Muscle of back (tissue), 10 donors: Measurements from ENCODE around the gene TRAF2. TPM values are rescaled to one million over a fixed set of nuclear protein-coding genes. Genes with fewer than 3 reads are reported as not detected.

Experiments
- polyA plus RNA-seq, 10 donors: library from polyadenylated mRNA; unstranded; fragments of 120-200 nt; gene quantifications; one replicate each; pipeline ENCODE4 v1.2.1, GENCODE V29; 2013; ENCODE audit not compliant: insufficient read length in 10 of 10

TRAF2 gene
- polyA plus RNA-seq, 10 donors, result 8.1 to 10.7 (median 9.6) TPM

Other genes with a start within 250 kb of the TRAF2 start
- 10 to 100 TPM; 45.3 to 73.9 (median 55.6) TPM for gene EGFL7, start 223.6 kb upstream of the TRAF2 start, polyA plus RNA-seq
- 10 to 100 TPM in 7 of 10 donors, 1 to 10 TPM in 3; 7.2 to 15.7 (median 11.3) TPM for gene AGPAT2, start 199.1 kb upstream of the TRAF2 start, polyA plus RNA-seq
- gene DIPK1B, start 173.9 kb upstream of the TRAF2 start, polyA plus RNA-seq, result 10 to 100 TPM; 12.0 to 23.5 (median 15.4) TPM
- gene LCN10, start 143.6 kb upstream of the TRAF2 start, polyA plus RNA-seq, result 10 to 100 TPM in 3 of 10 donors, 1 to 10 TPM in 7; 2.4 to 17.8 (median 8.8) TPM
- gene LCN6, start 138.0 kb upstream of the TRAF2 start, polyA plus RNA-seq, result under 1 TPM in 1 of 10 donors, not detected in 9; 0.33 TPM
- 10 to 100 TPM in 2 of 10 donors, 1 to 10 TPM in 8; 1.1 to 10.8 (median 7.8) TPM for gene LCN8, start 128.3 kb upstream of the TRAF2 start, polyA plus RNA-seq
- under 1 TPM; 0.22 to 0.95 (median 0.52) TPM for gene LCN15, start 122.0 kb upstream of the TRAF2 start, polyA plus RNA-seq
- gene TMEM141, start 95.2 kb upstream of the TRAF2 start, polyA plus RNA-seq, result 10 to 100 TPM; 24.8 to 43.7 (median 34.1) TPM
- 1 to 10 TPM; 1.1 to 3.3 (median 1.9) TPM for gene CCDC183, start 90.2 kb upstream of the TRAF2 start, polyA plus RNA-seq
- gene RABL6, start 78.6 kb upstream of the TRAF2 start, polyA plus RNA-seq, result 10 to 100 TPM; 41.0 to 59.7 (median 50.7) TPM
- gene AJM1, start 44.0 kb upstream of the TRAF2 start, polyA plus RNA-seq, result 1 to 10 TPM; 1.3 to 2.1 (median 1.7) TPM
- 100 to 1,000 TPM in 4 of 10 donors, 10 to 100 TPM in 6; 63.9 to 118 (median 81.7) TPM for gene PHPT1, start 37.1 kb upstream of the TRAF2 start, polyA plus RNA-seq
- gene MAMDC4, start 34.2 kb upstream of the TRAF2 start, polyA plus RNA-seq, result 1 to 10 TPM; 2.0 to 5.6 (median 3.9) TPM
- gene EDF1, start 20.2 kb upstream of the TRAF2 start, polyA plus RNA-seq, result 100 to 1,000 TPM; 236 to 394 (median 310) TPM
- gene FBXW5, start 58.2 kb downstream of the TRAF2 start, polyA plus RNA-seq, result 10 to 100 TPM; 27.4 to 47.9 (median 34.4) TPM
- 1 to 10 TPM in 1 of 10 donors, under 1 TPM in 8, not detected in 1; 0.29 to 1.0 (median 0.51) TPM for gene C8G, start 58.7 kb downstream of the TRAF2 start, polyA plus RNA-seq
- 1 to 10 TPM in 3 of 10 donors, under 1 TPM in 7; 0.25 to 1.2 (median 0.68) TPM for gene LCN12, start 65.8 kb downstream of the TRAF2 start, polyA plus RNA-seq
- gene PTGDS, start 91.0 kb downstream of the TRAF2 start, polyA plus RNA-seq, result 10 to 100 TPM in 8 of 10 donors, 1 to 10 TPM in 2; 2.3 to 36.3 (median 17.1) TPM
- 1 to 10 TPM in 3 of 10 donors, under 1 TPM in 7; 0.14 to 1.1 (median 0.66) TPM for gene LCNL1, start 96.5 kb downstream of the TRAF2 start, polyA plus RNA-seq
- gene PAXX, start 105.9 kb downstream of the TRAF2 start, polyA plus RNA-seq, result 10 to 100 TPM; 11.8 to 28.5 (median 21.6) TPM
- gene CLIC3, start 110.1 kb downstream of the TRAF2 start, polyA plus RNA-seq, result 1 to 10 TPM in 2 of 10 donors, under 1 TPM in 6, not detected in 2; 0.28 to 4.7 (median 0.54) TPM
- gene ABCA2, start 141.7 kb downstream of the TRAF2 start, polyA plus RNA-seq, result 10 to 100 TPM; 11.5 to 18.7 (median 16.7) TPM
- gene FUT7, start 145.6 kb downstream of the TRAF2 start, polyA plus RNA-seq, result under 1 TPM in 4 of 10 donors, not detected in 6; 0.10 to 0.48 (median 0.12) TPM
- gene NPDC1, start 159.7 kb downstream of the TRAF2 start, polyA plus RNA-seq, result 10 to 100 TPM; 28.5 to 53.0 (median 38.4) TPM
- 10 to 100 TPM in 6 of 10 donors, 1 to 10 TPM in 4; 7.5 to 16.5 (median 12.1) TPM for gene ENTPD2, start 167.5 kb downstream of the TRAF2 start, polyA plus RNA-seq
- gene SAPCD2, start 184.0 kb downstream of the TRAF2 start, polyA plus RNA-seq, result 1 to 10 TPM; 1.9 to 7.1 (median 3.9) TPM
- 1 to 10 TPM; 1.5 to 3.0 (median 2.0) TPM for gene UAP1L1, start 191.0 kb downstream of the TRAF2 start, polyA plus RNA-seq
- gene MAN1B1, start 200.5 kb downstream of the TRAF2 start, polyA plus RNA-seq, result 10 to 100 TPM; 31.3 to 54.4 (median 41.1) TPM
- gene DPP7, start 228.2 kb downstream of the TRAF2 start, polyA plus RNA-seq, result 10 to 100 TPM; 21.9 to 43.1 (median 28.8) TPM